Measurements from ENCODE around the gene PCK2.
"Not testable (repeated sequence)": the region's sequence is repeated elsewhere in the genome, so short reads cannot be mapped to it uniquely, and the experiment has no call there.

Gene PCK2

GRCh38 chr14:24095271-24096068 lies 1.4 kb downstream of the PCK2 start:
- peak; percentile 70 for DNase-seq (ENCODE audit: low read depth, low spot score)

GRCh38 chr14:24096545-24097181 lies 2.6 kb downstream of the PCK2 start:
- no peak for DNase-seq (ENCODE audit: low read depth, low spot score)

- DNase-seq (ENCODE audit: low read depth, low spot score), result no peak
Measured at GRCh38 chr14:24098229-24098926, 4.3 kb downstream of the PCK2 start.

- DNase-seq (ENCODE audit: low read depth, low spot score), result no peak
Measured at GRCh38 chr14:24098927-24099813, 5.1 kb downstream of the PCK2 start.

GRCh38 chr14:24100197-24100981 lies 6.3 kb downstream of the PCK2 start:
- DNase-seq (ENCODE audit: low read depth, low spot score), result no peak

GRCh38 chr14:24100982-24101494 lies 6.9 kb downstream of the PCK2 start:
- no peak for DNase-seq (ENCODE audit: low read depth, low spot score)

GRCh38 chr14:24102357-24103048 lies 8.4 kb downstream of the PCK2 start:
- no peak for DNase-seq (ENCODE audit: low read depth, low spot score)

GRCh38 chr14:24103451-24103850 lies 9.3 kb downstream of the PCK2 start:
- DNase-seq (ENCODE audit: low read depth, low spot score), result no peak

GRCh38 chr14:24105609-24106239 lies 11.6 kb downstream of the PCK2 start:
- not testable (repeated sequence) for DNase-seq (ENCODE audit: low read depth, low spot score)

- no peak for DNase-seq (ENCODE audit: low read depth, low spot score)
Measured at GRCh38 chr14:24106672-24107271, 12.7 kb downstream of the PCK2 start.

GRCh38 chr14:24108336-24108874 lies 14.3 kb downstream of the PCK2 start:
- no peak for DNase-seq (ENCODE audit: low read depth, low spot score)

GRCh38 chr14:24110060-24110459 lies 15.9 kb downstream of the PCK2 start:
- DNase-seq (ENCODE audit: low read depth, low spot score), result no peak

- no peak for DNase-seq (ENCODE audit: low read depth, low spot score)
Measured at GRCh38 chr14:24110523-24110922, 16.4 kb downstream of the PCK2 start.

GRCh38 chr14:24113379-24113800 lies 19.3 kb downstream of the PCK2 start:
- DNase-seq (ENCODE audit: low read depth, low spot score), result no peak

- peak; percentile 91 for DNase-seq (ENCODE audit: low read depth, low spot score)
Measured at GRCh38 chr14:24113801-24114531, 19.9 kb downstream of the PCK2 start.

GRCh38 chr14:24114532-24115421 lies 20.7 kb downstream of the PCK2 start, which contains the start of the genes DCAF11 and NRL:
Gene DCAF11, plus strand, starts transcription at chr14:24114777. Its CDS starts 818 bp downstream, at chr14:24115595.
Gene NRL, minus strand, starts transcription at chr14:24114949. Its CDS starts 32,101 bp downstream, at chr14:24082848.
- peak; percentile 100 for DNase-seq (ENCODE audit: low read depth, low spot score)
